ENCODE data around the gene SGTA. TPM values are rescaled to one million over a fixed set of nuclear protein-coding genes. Genes with fewer than 3 reads are reported as not detected.

The SGTA gene
- total RNA-seq, 2 donors from 2014 or later = 72.4 to 87.9 TPM

- Histone ChIP-seq H3K36me3 (peaks cover 0 to 5% of the 10 kb centered on the region in 2 donors), H3K27ac (no peak overlapping the region), H3K4me1 (replicated peaks) (no peaks in the 10 kb centered on the region), H3K27me3 (replicated peaks; ENCODE audit: insufficient read depth) (no peaks in the 10 kb centered on the region), H3K4me3 (no peak overlapping the region), H3K9me3 (no peaks in the 10 kb centered on the region)
- TF ChIP-seq CTCF (IDR thresholded peaks at IDR 0.05) (no peak), POLR2A (IDR thresholded peaks at IDR 0.05) (no peak), POLR2AphosphoS5 (IDR thresholded peaks at IDR 0.05) (no peak)
- no peak for DNase-seq (ENCODE audit: low spot score)
- WGBS = 96% methylated on average over 37 of the region's 38 CpGs
- intact Hi-C loops (cut with DNase I) = no loop called here
Measured at GRCh38 chr19:2732883-2733282, 50.2 kb downstream of the SGTA start.

- Histone ChIP-seq H3K9me3 (no peaks in the 10 kb centered on the region), H3K4me1 (replicated peaks) (no peaks in the 10 kb centered on the region), H3K36me3 (peaks cover 0 to 5% of the 10 kb centered on the region in 2 donors), H3K27me3 (replicated peaks; ENCODE audit: insufficient read depth) (no peaks in the 10 kb centered on the region), H3K27ac (no peak overlapping the region), H3K4me3 (no peak overlapping the region)
- DNase-seq (ENCODE audit: low spot score) = no peak
- TF ChIP-seq CTCF (IDR thresholded peaks at IDR 0.05) (no peak), POLR2AphosphoS5 (IDR thresholded peaks at IDR 0.05) (no peak), POLR2A (IDR thresholded peaks at IDR 0.05) (no peak)
- intact Hi-C loops (cut with DNase I) = no loop called here
- 95% methylated on average over 33 of the region's 33 CpGs for WGBS
Measured at GRCh38 chr19:2732157-2732725, 50.8 kb downstream of the SGTA start.

- no peak overlapping the region for H3K4me3 ChIP-seq
- no peak overlapping the region for H3K27ac ChIP-seq
- TF ChIP-seq POLR2AphosphoS5 (IDR thresholded peaks at IDR 0.05) = no peak
- no peak for TF ChIP-seq POLR2A (IDR thresholded peaks at IDR 0.05)
- TF ChIP-seq CTCF (IDR thresholded peaks at IDR 0.05) = no peak
- 87% methylated on average over 41 of the region's 41 CpGs for WGBS
- no peaks in the 10 kb centered on the region for H3K27me3 ChIP-seq (replicated peaks; ENCODE audit: insufficient read depth)
- intact Hi-C loops (cut with DNase I) = no loop called here
- H3K4me1 ChIP-seq (replicated peaks) = no peaks in the 10 kb centered on the region
- H3K9me3 ChIP-seq = no peaks in the 10 kb centered on the region
- DNase-seq (ENCODE audit: low spot score) = no peak
- H3K36me3 ChIP-seq = peaks cover 0 to under 1% of the 10 kb centered on the region in 2 donors
Measured at GRCh38 chr19:2731181-2731995, 51.7 kb downstream of the SGTA start.

GRCh38 chr19:2729943-2730818 is 52.9 kb downstream of the SGTA start:
- TF ChIP-seq POLR2A (IDR thresholded peaks at IDR 0.05) = no peak
- no peak for TF ChIP-seq CTCF (IDR thresholded peaks at IDR 0.05)
- TF ChIP-seq POLR2AphosphoS5 (IDR thresholded peaks at IDR 0.05) = no peak

More at GRCh38 chr19:2729943-2730818, 52.9 kb downstream of the SGTA start:
- Histone ChIP-seq H3K9me3 (no peaks in the 10 kb centered on the region), H3K4me1 (replicated peaks) (no peaks in the 10 kb centered on the region), H3K27ac (no peak overlapping the region), H3K4me3 (no peak overlapping the region), H3K27me3 (replicated peaks; ENCODE audit: insufficient read depth) (no peaks in the 10 kb centered on the region), H3K36me3 (no peaks in the 10 kb centered on the region)
- DNase-seq (ENCODE audit: low spot score) = no peak
- 89% methylated on average over 26 of the region's 26 CpGs for WGBS
- intact Hi-C loops (cut with DNase I) = no loop called here

Measured in prostate gland (tissue), 2 donors.